Stomach (tissue), 4 donors: Measurements from ENCODE around the gene ARHGEF3.

Experiments
- EP300 ChIP-seq: sonication (generic); formaldehyde crosslinking; IDR thresholded peaks from one replicate; pipeline ENCODE4 v1.6.1; 2017; ENCODE audit warnings: antibody characterized with exemption
- POLR2A ChIP-seq, 4 donors: fragments of 450-650 bp; IDR thresholded peaks; one replicate each; pipeline ENCODE4 v1.6.1; 2016; ENCODE audit warnings: antibody characterized with exemption in 4 of 4, control low read depth in 2 of 4, mild to moderate bottlenecking in 1 of 4, moderate library complexity in 1 of 4
- TF ChIP-seq, protein P1 (sequence below), 7 experiments: fragments of 450-650 bp in 4 of 7; fragments of 200-600 bp in 3 of 7; sonication (generic) in 3 of 7; IDR thresholded peaks; one replicate each; pipeline ENCODE4 v1.5.1; 2016 to 2019; ENCODE audit warnings: antibody characterized with exemption in 7 of 7, control low read depth in 2 of 7, mild to moderate bottlenecking in 1 of 7

DNA sequence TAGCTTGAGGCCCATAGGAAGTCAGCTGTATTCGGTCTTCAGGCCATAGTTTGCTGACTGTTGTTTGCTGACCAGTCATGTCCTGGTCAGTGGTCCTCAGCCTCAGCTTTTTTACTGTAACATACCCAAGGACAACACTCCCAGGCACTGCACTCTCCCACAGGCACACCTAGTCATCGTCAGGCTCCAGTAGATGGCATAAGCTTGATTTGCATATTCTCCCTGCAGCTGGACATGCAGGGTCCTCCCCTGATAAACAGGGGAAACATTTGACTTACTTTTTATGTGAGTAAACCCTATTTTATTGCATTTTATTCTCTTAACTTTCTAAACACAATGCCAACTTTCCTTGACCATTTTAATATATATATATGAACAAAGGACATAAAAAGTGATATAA, 22.9 kb downstream of the ARHGEF3 start:
- TF ChIP-seq, protein P1, sequence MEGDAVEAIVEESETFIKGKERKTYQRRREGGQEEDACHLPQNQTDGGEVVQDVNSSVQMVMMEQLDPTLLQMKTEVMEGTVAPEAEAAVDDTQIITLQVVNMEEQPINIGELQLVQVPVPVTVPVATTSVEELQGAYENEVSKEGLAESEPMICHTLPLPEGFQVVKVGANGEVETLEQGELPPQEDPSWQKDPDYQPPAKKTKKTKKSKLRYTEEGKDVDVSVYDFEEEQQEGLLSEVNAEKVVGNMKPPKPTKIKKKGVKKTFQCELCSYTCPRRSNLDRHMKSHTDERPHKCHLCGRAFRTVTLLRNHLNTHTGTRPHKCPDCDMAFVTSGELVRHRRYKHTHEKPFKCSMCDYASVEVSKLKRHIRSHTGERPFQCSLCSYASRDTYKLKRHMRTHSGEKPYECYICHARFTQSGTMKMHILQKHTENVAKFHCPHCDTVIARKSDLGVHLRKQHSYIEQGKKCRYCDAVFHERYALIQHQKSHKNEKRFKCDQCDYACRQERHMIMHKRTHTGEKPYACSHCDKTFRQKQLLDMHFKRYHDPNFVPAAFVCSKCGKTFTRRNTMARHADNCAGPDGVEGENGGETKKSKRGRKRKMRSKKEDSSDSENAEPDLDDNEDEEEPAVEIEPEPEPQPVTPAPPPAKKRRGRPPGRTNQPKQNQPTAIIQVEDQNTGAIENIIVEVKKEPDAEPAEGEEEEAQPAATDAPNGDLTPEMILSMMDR (IDR thresholded peaks at IDR 0.05), result no peak
- no peak for TF ChIP-seq POLR2A (IDR thresholded peaks at IDR 0.05)
- TF ChIP-seq EP300, result no peak
